Measurements from ENCODE around the gene C13orf46. TPM values are rescaled to one million over a fixed set of nuclear protein-coding genes. Genes with fewer than 3 reads are reported as not detected.

The C13orf46 gene
- total and polyA plus RNA-seq, 10 of the 15 experiments (the other 5 are each of a cell fraction or from before 2014, with no cell fraction given), result 0.01 to 0.18 (median 0.09) TPM; not detected in 6

- in situ Hi-C loops (cut with MboI) (no loop called here), intact Hi-C loops (cut with micrococcal nuclease; ENCODE audit: unreplicated experiment) (no loop called here)
- 86% methylated on average over 11 of the region's 11 CpGs for WGBS (ENCODE audit: insufficient coverage, insufficient replicate concordance, low lambda C conversion rate, missing lambda C conversion rate)
- H3K79me2 ChIP-seq (ENCODE audit: control insufficient read depth, insufficient read depth, low read length), result no peaks in the 10 kb centered on the region
- TF ChIP-seq RFX5 (IDR thresholded peaks at IDR 0.05; ENCODE audit: low read depth, low read length), result no peak
- no peak for TF ChIP-seq SMARCA5 (IDR thresholded peaks at IDR 0.05)
- TF ChIP-seq RAD51 (IDR thresholded peaks at IDR 0.05), result no peak
- no peak for TF ChIP-seq ZNF384 (IDR thresholded peaks at IDR 0.05; ENCODE audit: borderline replicate concordance, low read depth, low read length)
- DNase-seq (ENCODE audit: low read depth, low spot score), result no peak
- H3K4me3 ChIP-seq, result no peak overlapping the region
- no TSS peak for BruUV-seq (replicated peaks)
- ChIA-PET POLR2A (no interaction called here), RAD21 (ENCODE audit: unreplicated experiment) (no interaction called here), SMC1A (ENCODE audit: uncharacterized antibody, unreplicated experiment) (no interaction called here), CTCF (no interaction called here)
- no peak overlapping the region for H3K9ac ChIP-seq (ENCODE audit: control insufficient read depth, insufficient read depth, low read length)
- H3K4me1 ChIP-seq (ENCODE audit: control insufficient read depth, insufficient read depth, low read length), result no peaks in the 10 kb centered on the region
- H3K4me2 ChIP-seq (ENCODE audit: control insufficient read depth, insufficient read depth), result no peak overlapping the region
- peaks cover 0 to 20% of the 10 kb centered on the region in 2 experiments; a peak in 3 of 4 replicates for H3K36me3 ChIP-seq (ENCODE audit: control insufficient read depth in 2 of 2, insufficient read depth in 2 of 2, low read length in 1 of 2)
- no peaks in the 10 kb centered on the region for H3K9me3 ChIP-seq (replicated peaks; ENCODE audit: control insufficient read depth, insufficient read depth, low read length)
- H2AFZ ChIP-seq (ENCODE audit: control insufficient read depth, low read depth, low read length), result no peak overlapping the region
- no peaks in the 10 kb centered on the region for H3K27me3 ChIP-seq (replicated peaks in 1 of 2; ENCODE audit: control insufficient read depth in 2 of 2, insufficient read depth in 2 of 2, low read length in 1 of 2)
- H3K27ac ChIP-seq (ENCODE audit: control insufficient read depth, insufficient read depth), result no peak overlapping the region
- no peak for ATAC-seq
- H4K20me1 ChIP-seq (ENCODE audit: control insufficient read depth, insufficient read depth), result no peaks in the 10 kb centered on the region
- no peak for FAIRE-seq
These were observed 42.1 kb upstream of the C13orf46 start for GRCh38 chr13:114015969-114016295.

DNA sequence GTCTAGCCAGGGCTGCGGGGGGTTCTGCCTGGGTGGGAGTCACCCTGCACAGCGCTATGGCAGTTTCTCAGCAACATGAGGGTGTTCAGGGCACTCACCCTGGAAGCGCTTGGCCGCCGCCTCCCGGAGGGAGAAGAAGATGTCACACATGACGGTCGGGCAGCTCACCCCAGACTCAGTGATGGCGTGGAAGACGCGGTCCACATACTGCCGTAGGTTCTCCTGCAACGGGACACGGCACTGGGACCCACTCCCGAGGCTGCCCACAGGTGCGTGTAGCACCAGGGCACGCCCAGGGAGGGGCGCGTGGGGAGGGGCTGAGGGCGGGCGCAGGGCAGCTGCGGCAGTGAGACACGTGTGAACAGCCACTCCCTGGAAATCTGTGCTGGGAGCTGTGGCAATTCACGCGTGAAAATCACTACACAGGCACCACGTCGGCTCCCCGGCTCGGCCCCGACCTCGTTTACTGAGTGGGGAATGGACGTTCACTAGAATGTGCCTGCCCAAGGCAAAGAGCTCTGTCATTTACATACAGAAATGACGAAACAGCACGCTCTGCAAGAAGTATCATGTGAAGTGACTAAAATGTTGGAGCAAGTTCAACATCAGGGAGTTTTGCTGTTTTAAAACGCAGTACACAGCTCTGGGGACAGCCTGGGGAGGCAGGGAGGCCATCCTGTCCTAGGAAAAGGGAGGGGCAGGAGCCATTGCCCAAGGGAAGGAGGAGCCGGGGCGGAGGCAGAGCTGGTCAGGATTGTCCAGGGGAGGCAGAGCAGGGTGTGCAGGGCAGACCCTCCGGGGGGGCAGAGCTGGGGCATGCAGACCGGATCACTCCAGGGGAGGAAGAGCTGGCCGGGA lies 41.5 kb upstream of the C13orf46 start:
- CTCF ChIA-PET, result no interaction called here
- TF ChIP-seq NR2F1 (conservative IDR thresholded peaks at IDR 0.05) (no peak), BMI1 (IDR thresholded peaks at IDR 0.05; ENCODE audit: borderline replicate concordance) (no peak)
- no peak overlapping the region for H3K27ac ChIP-seq (ENCODE audit: control insufficient read depth, insufficient read depth)
- BruUV-seq (replicated peaks), result no TSS peak
- no peaks in the 10 kb centered on the region for H3K27me3 ChIP-seq (replicated peaks in 1 of 2; ENCODE audit: control insufficient read depth in 2 of 2, insufficient read depth in 2 of 2, low read length in 1 of 2)
- no peaks in the 10 kb centered on the region for H3K79me2 ChIP-seq (ENCODE audit: control insufficient read depth, insufficient read depth, low read length)
- H3K36me3 ChIP-seq (ENCODE audit: control insufficient read depth in 2 of 2, insufficient read depth in 2 of 2, low read length in 1 of 2), result peaks cover 0 to 15% of the 10 kb centered on the region in 2 experiments; a peak in 3 of 4 replicates
- POLR2A ChIA-PET, result no interaction called here
- H4K20me1 ChIP-seq (ENCODE audit: control insufficient read depth, insufficient read depth), result no peaks in the 10 kb centered on the region
- ATAC-seq, result no peak
- FAIRE-seq, result no peak
- intact Hi-C loops (cut with micrococcal nuclease; ENCODE audit: unreplicated experiment), result no loop called here
- no peak overlapping the region for H3K4me2 ChIP-seq (ENCODE audit: control insufficient read depth, insufficient read depth)
- no peaks in the 10 kb centered on the region for H3K9me3 ChIP-seq (replicated peaks; ENCODE audit: control insufficient read depth, insufficient read depth, low read length)
- no peaks in the 10 kb centered on the region for H3K4me1 ChIP-seq (ENCODE audit: control insufficient read depth, insufficient read depth, low read length)
- SMC1A ChIA-PET (ENCODE audit: uncharacterized antibody, unreplicated experiment), result no interaction called here
- in situ Hi-C loops (cut with MboI), result no loop called here
- H2AFZ ChIP-seq (ENCODE audit: control insufficient read depth, low read depth, low read length), result no peak overlapping the region
- RAD21 ChIA-PET (ENCODE audit: unreplicated experiment), result no interaction called here
- H3K9ac ChIP-seq (ENCODE audit: control insufficient read depth, insufficient read depth, low read length), result no peak overlapping the region
- no peak for DNase-seq (ENCODE audit: low read depth, low spot score)
- WGBS (ENCODE audit: insufficient coverage, insufficient replicate concordance, low lambda C conversion rate, missing lambda C conversion rate), result 94% methylated on average over 39 of the region's 40 CpGs
- no peak overlapping the region for H3K4me3 ChIP-seq
